Measurements from ENCODE around the gene KIAA0232.
A peak's percentile ranks its signal among the peaks of the same experiment; 100 is the strongest.

Gene KIAA0232

DNA sequence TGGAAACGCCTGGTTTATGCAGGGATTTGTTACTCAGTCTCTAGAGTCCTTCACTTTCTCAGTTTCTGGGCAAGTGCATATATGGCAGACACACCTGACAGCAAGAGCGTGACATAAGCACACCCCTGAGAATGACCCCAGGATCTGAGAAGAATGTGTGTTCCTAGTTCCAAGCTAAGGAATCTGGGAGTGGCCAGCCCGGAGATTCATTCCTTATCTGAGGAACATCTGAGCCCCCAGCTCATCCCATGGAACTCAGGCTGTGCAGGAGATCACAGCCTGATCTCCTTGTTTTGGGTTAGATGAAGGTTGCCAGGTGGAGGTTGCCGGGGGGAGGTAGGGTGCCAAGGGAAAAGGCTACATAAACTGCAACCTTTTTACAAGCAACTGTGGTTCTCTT, 23.8 kb upstream of the KIAA0232 start:
- TF ChIP-seq, protein P1, sequence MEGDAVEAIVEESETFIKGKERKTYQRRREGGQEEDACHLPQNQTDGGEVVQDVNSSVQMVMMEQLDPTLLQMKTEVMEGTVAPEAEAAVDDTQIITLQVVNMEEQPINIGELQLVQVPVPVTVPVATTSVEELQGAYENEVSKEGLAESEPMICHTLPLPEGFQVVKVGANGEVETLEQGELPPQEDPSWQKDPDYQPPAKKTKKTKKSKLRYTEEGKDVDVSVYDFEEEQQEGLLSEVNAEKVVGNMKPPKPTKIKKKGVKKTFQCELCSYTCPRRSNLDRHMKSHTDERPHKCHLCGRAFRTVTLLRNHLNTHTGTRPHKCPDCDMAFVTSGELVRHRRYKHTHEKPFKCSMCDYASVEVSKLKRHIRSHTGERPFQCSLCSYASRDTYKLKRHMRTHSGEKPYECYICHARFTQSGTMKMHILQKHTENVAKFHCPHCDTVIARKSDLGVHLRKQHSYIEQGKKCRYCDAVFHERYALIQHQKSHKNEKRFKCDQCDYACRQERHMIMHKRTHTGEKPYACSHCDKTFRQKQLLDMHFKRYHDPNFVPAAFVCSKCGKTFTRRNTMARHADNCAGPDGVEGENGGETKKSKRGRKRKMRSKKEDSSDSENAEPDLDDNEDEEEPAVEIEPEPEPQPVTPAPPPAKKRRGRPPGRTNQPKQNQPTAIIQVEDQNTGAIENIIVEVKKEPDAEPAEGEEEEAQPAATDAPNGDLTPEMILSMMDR (conservative IDR thresholded peaks at IDR 0.05; ENCODE audit: low read length) = no peak

DNA sequence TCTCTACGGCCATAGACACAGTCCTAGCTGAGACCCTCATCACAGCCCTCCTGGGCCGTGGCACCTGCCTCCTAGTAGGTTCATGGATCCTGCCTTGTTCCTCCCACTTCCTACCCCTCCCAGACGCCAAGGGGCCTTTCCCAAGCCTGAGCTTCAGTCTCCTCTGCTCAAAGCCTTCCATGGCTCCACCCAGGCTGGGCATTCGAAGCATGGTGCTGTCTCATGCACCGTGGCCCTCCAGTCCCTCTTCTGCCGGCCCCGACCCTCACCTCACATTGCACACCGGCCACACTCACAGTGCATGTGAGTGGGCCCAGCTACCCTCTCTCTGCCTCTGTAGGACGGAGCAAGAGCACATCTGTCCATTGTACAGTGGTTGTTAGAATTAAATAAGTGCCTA, 21.7 kb upstream of the KIAA0232 start:
- H3K4me3 ChIP-seq (ENCODE audit: low read length) = no peak overlapping the region
- DNase-seq (ENCODE audit: low read depth) = no peak
- TF ChIP-seq, protein P1 (conservative IDR thresholded peaks at IDR 0.05; ENCODE audit: low read length) = no peak

More for the DNA sequence above, 23.8 kb upstream of the KIAA0232 start:
- H3K4me3 ChIP-seq (ENCODE audit: low read length) = no peak overlapping the region
- DNase-seq (ENCODE audit: low read depth) = no peak

DNA sequence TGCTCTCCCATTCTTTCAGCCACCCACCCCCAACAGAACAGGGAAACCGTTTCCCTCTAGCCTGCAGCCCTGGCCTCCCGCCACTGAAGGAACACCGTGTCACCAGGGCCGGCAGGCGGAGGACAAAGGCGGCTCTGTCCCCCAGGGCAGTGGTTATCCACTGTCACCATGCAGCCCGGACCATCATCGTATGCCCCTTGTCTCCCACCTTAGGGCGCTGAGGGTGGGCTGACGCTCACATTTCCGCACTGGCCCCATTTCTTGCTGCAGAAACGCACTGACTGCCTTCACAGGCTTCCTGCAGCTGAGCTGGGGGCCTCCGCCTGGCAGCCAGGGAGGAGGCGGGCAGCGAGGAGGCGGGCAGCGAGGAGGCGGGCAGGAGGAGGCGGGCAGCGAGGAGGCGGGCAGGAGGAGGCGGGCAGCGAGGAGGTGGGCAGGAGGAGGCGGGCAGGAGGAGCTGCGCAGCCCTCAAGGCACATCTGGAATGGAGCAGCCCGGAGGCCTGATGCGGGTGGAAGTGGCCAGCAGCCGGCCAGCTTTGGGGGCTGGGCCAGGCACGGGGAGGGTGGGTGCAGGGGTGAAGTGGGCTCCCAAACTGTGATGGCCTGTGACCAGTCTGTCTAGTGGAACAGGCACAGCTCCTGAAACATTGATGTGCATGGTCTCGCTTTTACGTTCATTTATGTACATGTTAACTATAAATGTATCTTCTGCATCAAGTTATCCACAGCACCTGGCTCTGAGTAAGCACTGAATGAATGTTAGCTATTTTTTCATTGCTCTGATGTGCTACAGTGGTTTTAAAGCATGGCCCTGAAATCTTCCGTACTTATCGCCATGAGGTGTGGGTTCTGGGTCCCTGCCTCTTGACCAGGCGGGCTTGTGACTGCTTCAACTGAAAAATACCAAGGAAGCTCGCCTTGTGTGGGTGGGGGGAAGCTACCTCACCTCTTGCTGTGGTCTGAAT, 20.6 kb upstream of the KIAA0232 start:
- no peak overlapping the region for H3K4me3 ChIP-seq (ENCODE audit: low read length)
- DNase-seq (ENCODE audit: low read depth) = no peak
- TF ChIP-seq, protein P1 (conservative IDR thresholded peaks at IDR 0.05; ENCODE audit: low read length) = no peak

DNA sequence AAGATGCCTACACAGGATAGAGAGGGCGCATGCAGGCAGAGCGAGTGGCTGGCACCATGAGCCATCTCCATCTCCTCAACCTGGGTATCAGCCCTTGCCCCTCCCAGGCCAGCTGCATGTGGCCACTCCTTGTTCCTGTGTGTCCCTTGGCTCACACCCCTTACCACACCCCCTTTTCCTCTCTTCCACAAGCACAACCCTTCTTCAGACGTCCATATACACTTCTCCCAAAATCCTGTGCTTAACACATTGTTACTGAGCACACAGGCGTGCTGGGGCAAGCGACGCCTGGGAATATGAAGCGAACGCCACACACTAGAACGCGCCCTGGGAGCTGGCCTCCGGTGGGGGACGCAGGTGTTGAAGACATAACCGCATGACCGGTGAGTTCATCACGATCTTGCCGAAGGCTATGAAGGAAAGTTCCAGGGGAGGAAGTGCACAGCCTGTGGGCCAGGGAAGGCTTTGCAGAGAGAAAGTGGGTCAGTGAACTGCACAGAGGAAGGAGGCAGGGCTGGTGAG, 19.1 kb upstream of the KIAA0232 start:
- TF ChIP-seq, protein P1 (conservative IDR thresholded peaks at IDR 0.05; ENCODE audit: low read length) = peak; percentile 24; the same call in 1 of the 2 replicates
- no peak overlapping the region for H3K4me3 ChIP-seq (ENCODE audit: low read length)
- no peak for DNase-seq (ENCODE audit: low read depth)

DNA sequence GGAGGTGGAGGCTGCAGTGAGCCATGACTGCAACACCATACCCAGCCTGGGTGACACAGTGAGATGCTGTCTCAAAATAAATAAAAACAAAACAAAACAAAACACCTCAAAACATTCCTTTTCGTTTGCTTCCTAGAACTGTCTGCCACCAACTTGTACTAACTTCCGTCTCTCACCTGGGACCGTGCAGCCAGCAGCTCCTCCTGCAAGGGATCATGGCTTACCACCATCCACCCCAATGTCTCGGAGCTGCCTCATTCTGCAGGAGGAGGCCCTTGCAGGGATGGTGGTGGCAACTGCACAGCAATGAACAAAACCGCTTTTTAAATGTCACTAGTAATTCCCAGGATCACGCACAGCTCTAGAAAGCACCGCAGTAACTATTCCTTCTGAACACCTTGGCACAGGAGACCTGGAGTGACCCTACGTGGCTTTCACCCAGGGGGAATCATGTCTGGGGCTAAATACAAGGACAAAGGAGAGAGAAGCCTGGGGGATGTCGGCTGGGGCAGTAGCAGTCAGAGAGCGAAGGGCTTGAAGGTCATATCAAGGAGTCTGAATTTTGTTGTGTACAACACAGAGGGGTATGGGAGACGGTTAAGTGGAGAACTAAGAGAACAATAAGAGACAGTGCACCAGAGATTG, 17.4 kb upstream of the KIAA0232 start:
- no peak for DNase-seq (ENCODE audit: low read depth)
- TF ChIP-seq, protein P1 (conservative IDR thresholded peaks at IDR 0.05; ENCODE audit: low read length) = no peak

DNA sequence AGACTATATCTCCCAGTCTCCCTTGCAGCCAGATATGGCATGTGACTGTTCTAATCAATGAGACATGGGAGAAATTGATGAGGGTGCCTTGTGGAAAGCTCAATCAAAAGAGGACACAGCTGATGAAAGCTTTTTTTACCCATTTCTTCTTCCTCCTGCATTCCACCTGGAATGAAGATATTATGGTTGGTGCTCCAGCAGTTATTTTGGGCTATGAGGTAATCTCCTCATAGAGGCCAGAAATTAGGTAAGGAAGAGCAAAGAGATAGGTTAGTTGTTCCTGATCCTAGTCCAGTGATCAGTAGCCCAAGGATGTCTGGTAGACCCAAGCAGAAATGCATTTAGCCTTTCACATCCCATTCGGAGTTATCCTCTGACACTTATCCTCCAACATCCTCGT, 16.8 kb upstream of the KIAA0232 start:
- no peak for DNase-seq (ENCODE audit: low read depth)
- TF ChIP-seq, protein P1 (conservative IDR thresholded peaks at IDR 0.05; ENCODE audit: low read length) = no peak
- no peak overlapping the region for H3K4me3 ChIP-seq (ENCODE audit: low read length)

More for the DNA sequence above, 17.4 kb upstream of the KIAA0232 start:
- no peak overlapping the region for H3K4me3 ChIP-seq (ENCODE audit: low read length)

Data from AG10803 (cell line).